Activated naive CD4-positive, alpha-beta T cell treated with Interleukin-2 at 50 U/mL for 16 hours (primary cell): ENCODE measurements around the gene KIF5C.
"Not testable (repeated sequence)": the region's sequence is repeated elsewhere in the genome, so short reads cannot be mapped to it uniquely, and the experiment has no call there.

Source experiments
- DNase-seq: peaks from one replicate; pipeline ENCODE4 v3.0.0-alpha.2; 2020

The KIF5C gene

DNA sequence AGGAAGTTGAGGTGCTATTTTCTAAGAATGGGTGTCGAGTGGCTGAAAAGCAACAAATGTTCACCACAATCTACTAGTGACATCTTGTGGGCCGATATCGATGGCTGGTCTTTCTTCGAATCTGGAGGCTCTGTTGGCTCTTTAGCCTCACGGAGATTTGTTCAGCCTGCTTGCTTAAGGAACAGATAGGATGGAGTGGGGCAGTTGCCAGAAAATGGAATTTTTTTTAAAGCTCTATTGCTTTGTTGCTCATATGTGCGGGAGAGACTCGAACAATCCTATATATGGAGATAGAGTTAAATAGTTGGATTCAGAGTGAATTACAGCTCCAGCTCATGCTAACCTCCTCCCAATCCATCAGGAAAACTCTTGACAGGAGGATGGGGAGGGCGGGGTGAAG lies 92.6 kb downstream of the KIF5C start:
- DNase-seq: no peak

DNA sequence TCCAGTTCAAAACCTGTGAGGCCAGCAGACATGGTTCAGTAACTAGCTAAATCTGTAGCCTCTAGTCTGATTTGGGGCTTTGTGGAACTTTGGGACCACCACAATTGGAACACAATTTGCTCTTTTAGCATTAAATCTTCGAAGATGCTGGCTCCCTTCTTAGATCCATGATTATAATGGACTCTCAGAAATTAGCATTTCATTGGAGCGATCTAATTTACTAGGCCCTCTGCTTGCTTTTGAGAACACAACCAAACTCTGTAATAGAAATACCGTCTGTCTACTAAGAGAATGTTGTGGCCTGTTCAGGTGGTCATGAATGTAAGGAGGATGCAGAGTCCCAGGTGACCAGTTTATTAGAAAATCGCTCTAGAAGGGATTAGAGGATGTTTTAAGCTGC lies 93.3 kb downstream of the KIF5C start:
- no peak for DNase-seq

DNA sequence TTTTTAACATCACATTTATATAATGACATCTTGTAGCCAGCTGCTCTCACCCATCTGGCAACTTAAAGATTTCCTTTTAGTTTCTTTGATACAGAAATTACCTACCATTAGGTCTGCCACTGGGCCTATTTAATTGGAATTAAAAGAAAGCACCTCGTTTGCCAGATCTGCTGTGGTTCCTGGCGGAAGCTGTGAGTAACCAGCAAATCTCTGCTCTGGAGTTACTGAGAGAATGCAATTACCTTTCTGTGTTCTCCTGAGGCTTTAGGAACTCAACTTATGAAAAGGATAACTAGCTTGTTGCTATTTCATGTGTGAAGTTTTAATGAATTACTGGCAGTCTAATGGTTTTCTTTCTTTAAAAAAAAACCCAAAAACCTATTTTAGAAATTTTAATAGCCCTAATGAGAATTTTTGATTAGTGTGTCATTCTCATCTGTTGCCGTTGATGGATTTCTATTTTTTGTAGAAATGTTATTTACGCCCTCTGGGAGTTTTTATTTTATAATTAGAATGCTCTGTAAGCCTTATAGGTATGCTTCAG lies 93.8 kb downstream of the KIF5C start:
- DNase-seq: no peak

DNA sequence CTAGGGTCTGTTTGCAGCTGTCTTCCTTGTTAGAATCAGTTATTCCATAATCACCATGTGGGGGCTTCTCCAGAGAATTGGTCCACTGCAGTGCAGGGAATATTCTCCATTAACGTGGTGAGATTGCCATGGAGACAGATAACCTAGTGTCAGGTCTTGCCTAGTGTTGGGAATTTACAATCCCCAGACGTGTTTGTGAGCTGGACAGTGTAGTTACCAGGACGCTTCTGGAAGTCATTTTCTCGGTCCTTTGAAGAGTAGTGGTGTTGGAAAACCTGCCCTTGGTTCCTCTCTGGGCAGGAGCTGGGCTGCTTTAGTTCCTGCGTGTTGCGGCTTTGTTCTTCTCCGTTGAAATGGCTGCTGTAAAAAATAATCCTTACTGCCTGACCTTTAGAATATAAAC lies 94.6 kb downstream of the KIF5C start:
- DNase-seq: no peak

DNA sequence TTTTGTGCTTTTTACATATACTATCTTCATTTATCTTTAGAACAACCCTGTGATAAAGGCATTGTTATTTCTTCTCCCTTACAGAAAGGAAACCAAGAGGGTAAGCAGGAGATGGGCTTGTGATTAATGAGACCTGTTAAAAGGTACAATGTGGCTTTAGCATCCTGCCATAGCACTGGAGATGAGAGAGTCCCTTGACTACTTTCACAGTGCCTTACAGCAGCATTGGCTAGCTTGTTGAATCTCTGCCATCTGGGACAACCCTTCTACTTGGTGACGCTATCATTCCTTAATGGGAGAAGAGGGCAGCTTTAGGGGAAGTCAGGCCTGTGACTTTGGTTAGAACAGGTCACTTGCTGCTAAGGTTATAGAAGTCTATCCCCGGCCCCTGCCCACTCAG lies 95.4 kb downstream of the KIF5C start:
- DNase-seq: no peak

DNA sequence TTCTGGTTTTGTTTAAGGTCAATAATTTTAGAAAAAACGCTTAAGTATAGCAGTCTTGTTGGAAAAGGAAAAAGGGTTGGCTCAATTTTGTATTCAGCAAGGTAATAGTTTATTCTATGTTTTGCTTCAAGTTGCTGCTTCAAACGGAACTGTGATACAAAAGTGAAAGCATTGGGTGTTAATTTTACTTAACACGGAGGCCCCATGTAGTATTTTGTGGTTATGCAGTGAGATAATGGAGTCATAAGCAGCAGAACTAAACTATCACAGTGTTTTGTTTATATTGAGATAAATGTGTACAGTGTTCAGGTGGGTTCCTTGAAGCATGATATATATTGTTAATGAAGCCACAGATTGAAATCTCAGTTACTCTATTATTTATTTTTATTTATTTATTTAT lies 96.5 kb downstream of the KIF5C start:
- no peak for DNase-seq

DNA sequence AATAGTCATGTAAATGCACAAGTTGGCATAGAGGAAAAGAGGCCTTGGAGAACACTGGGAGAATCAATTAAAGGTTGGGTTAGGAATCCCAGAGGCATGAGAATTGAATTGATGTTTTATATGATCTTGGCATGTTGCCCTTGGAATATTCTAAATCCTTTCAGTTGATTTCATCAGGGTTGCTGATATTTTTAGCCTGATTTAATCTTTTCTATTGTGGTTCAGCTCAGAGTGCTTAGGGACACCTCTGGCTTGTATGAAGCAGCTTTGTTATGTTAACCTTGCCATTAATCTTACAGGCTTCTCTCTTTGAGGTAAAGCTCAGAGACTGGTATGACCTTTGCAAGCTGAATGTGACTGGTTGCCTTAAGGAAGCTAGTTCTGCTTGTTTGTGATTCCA lies 99.1 kb downstream of the KIF5C start:
- no peak for DNase-seq

DNA sequence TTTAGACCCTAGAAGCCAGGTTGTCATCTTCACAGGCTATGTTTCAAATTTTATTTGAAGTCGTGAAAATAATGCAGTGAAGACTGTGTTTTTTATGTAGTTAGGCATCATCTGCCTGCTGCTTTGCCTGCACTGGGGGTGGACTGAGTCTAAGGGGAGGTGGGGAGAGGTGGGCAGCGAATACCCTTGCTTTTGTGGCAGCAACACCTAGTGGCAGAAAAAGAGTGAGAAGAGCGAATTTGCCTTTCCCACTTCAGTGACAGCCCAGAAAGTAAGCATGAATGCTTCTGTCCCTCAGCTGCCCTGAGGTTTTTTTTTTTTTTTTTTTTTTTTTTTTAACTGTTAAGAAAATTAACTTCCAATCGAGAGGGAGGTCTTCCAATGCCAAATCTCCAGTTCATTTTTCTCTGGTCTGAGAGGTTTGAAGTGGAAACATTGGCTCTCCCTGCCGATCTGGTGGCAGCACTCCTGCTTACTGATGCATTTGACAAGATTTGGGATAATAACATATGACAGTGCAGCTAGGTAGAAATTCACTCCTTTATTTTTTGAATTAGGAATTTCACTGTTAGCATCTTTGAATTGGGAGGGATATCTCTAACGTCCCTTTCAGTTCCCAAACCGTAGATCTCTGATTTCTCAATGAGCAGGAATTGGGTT lies 103.1 kb downstream of the KIF5C start:
- no peak for DNase-seq

DNA sequence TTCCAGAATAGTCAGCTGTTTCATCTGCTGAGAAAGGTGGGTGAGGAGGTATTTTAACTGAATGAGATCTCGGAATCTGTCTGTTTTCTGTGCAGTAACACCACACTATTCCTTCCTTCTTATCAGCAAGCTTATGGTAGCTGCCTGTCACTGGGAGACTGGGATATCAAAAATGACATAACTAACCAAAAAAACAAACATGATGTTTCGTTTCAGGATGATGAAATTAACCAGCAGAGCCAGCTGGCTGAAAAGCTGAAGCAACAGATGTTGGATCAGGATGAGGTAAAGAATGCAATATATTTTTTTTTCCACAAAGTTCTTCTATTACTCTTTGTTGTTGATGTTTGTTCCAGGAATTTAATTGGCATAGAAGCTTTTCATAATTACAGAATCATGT lies 103.7 kb downstream of the KIF5C start:
- DNase-seq: no peak

DNA sequence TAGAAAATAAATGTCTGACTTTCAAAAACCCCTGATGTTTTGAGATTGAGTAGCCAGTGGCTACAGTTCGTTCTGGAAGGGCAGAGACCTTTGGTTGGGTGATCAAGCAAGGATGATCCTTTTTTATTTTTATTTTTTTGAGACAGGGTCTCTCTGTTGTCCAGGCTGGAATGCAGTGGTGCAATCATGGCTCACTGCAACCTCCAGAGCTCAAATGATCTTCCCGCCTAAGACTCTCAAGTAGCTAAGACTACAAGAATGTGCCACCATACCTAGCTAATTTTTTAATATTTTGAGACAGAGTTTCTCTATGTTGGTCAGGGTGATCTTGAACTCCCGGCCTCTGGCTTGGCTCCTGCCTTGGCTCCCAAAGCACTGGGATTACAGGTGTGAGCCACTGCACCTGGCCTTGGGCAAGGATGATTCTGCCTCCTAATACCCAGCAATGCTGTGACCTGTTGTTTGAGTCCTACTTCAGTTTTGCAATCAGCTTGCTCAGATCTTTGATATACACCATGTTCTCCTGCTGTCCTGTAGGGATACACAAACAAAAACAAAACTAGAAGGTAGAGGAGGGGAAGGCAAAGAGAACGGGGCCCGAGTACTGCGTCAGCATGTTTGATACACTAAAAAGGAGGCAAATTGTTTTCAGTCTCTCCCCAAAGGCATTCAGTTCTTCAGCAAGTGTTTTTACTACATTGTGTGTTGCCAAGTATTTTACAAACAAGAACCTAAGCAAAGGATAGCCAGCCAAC lies 104.3 kb downstream of the KIF5C start:
- no peak for DNase-seq

DNA sequence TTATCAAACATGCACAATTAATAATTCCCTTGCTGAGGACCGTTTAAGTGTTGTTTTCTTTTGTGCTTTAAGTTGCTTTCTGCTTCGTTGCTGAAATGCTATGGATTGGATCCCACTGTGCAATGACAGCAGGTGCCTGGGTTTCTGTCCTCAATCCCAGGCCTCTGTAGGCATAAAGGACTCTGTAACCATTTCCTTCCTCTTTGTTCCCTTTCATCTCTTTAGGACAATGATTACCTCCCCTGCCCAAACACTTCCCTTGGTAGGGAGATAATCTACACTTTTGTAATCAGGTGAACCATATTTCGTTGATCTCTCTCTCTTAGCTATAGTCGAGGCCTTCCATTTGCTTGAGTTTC lies 104.9 kb downstream of the KIF5C start:
- DNase-seq: no peak

DNA sequence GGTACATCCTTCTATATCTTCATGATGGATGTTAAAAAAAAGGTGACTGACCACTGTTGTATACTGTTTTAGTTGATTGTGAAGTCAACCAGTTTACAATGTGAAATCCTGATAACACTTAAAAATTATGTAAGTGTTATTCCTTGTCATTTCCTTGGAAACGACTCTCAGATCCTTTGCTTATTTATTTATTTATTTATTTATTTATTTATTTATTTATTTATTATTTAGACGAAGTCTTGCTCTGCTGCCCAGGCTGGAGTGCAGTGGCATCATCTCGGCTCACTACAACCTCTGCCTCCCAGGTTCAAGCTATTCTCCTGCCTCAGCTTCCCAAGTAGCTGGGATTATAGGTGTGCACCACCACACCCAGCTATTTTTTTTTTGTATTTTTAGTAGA lies 105.5 kb downstream of the KIF5C start:
- not testable (repeated sequence) for DNase-seq

DNA sequence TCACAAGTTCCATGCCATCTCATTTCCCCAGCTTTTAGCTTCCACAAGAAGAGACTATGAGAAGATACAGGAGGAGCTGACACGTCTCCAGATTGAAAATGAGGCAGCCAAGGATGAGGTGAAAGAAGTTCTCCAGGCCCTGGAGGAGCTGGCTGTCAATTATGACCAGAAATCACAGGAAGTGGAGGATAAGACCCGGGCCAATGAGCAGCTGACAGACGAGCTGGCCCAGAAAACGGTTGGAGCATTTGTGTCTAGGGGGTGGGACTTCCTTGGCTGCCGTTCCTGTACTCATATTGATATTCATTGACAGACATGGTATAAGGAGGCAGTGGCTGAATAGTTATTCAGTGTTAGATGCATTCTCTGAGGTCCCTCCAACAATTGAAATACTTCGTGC lies 106.3 kb downstream of the KIF5C start:
- no peak for DNase-seq

DNA sequence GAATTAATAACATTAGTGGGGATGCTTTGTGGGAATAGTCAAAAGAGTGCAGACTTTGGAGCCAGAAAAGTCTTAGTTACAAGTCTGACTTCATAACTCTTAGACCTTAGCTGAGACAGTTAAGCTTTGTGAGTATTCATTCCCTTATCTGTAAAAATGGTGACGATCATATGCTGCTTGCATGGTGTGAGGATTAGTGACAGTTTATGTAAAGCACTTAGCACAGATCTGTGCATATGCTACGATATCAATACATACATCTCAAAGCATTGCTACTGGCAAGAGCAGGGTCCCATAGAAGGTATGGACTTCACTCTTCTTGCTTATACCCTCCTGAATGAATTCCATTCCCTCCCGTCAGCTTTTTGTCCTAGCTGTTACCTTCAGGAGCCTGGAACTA lies 106.8 kb downstream of the KIF5C start:
- no peak for DNase-seq

DNA sequence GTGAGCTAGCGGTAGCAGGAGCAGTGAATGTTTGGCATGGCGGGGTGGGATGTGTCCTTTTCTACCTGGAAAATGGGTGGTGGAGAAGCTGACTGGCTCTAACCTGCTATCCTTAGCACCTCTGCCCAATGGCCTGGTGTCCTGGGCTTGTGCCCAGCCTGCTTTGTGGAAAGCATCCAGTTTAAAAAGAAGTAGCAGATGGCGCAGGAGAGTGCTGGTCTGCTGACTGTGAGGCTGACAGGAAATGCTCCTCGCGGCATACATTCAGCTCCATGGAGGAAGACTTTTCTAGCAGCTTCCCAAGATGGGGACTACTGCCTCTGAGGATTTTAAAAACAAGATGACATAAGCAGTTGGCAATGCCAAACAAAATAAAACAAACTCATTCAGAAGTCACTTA lies 107.3 kb downstream of the KIF5C start:
- DNase-seq: no peak

DNA sequence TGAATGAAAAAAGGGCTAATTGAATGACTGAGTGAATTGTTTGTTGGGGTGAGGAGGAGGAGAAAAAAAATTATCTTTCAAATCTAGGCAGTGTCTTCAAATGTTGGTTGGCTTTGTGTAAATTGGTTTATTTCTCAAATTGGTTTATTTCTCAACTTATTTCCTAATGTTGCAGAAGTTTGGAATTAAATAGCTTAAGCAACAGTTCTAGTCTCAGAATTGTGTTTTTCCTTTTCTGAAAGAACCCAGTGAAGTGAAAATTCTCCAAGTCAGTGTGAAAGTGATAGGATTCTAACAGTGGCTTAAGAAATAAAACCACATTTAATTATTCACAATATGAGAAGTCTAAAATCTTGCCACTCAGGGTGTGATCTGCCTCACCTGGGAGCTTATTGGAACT lies 108.9 kb downstream of the KIF5C start:
- DNase-seq: no peak

DNA sequence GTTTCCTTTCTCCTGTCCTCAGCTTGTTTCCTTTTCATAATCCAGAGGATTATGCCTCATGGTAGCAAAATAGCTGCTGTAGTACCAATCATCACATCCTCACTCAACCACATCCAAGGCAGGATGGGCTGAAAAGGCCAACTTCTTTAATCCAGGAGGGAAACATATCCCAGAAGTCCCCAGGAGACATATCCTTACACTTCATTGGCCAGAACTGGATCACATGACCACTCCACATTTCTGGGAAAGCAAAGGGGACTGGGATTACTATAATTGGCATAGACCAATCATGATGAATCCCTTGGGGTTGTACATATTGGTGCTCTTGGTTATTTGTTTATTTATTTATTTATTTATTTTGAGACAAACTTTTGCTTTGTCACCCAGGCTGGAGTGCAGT lies 109.4 kb downstream of the KIF5C start:
- DNase-seq: no peak

DNA sequence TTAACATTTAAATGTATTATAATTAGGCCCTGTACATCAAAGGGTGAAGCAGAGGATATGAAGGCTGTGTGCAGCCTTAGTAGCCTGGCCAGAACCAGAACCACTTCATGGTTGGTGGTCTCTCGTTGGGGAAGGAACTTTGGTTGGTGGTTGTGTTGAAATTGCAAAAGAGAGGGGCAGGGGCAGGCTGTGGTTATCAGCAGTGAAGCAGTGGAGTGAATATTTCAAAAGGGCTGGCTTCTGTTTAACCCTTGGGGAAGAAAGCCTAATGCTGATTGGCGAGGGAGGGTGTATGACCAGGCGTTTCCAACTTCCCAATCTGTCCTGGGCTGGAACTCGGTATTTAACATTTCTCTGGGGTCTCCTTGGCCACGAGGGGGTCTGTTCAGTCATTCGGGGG lies 112.3 kb downstream of the KIF5C start:
- DNase-seq: no peak

DNA sequence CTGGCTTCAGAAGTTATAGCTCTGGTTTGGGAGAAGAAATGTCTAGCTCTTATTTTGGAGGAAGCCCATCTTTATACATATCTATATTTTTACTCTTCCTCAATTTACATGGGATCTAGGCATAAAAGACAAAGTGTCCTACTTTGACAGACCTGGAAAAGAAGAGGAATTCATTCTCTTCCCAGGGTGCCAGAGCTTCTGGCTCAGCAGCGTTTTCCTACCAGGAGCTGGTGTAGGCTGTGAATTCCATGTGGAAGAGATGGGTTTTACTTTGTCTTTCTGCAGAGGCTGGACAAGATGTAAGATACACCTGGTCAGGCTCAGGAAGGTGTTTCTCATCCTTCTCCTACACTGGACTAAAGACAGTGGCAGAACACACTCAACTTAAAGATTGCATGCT lies 113.3 kb downstream of the KIF5C start:
- no peak for DNase-seq

DNA sequence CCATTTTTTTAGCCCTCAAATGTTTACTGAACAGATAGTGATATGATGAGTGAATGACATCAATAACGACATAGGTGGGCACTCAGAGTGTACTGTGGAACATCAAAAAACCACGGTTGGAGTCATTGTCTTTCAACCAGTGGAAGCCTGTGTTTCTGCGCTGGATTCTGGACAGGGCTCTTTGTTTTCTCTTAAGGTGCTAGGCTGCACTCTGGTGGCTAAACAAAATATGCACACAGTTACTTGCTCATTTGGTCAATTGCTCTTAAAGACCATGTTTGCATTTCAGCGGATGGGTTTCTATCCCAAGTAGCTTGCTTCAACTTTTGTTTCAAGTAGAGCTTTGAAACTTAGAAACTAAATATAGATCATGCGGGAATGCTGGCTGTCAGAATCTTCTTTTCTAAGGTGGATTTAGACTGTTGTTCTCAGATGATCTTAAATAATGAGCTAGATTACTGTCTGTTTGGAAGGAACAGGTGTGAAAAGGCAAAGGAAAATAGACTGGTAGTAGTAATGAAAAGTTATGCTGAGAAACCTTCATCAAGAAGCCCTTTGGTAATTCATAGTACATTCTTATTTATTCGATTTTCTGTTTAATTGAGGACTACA lies 115.0 kb downstream of the KIF5C start:
- DNase-seq: peak; percentile 40

DNA sequence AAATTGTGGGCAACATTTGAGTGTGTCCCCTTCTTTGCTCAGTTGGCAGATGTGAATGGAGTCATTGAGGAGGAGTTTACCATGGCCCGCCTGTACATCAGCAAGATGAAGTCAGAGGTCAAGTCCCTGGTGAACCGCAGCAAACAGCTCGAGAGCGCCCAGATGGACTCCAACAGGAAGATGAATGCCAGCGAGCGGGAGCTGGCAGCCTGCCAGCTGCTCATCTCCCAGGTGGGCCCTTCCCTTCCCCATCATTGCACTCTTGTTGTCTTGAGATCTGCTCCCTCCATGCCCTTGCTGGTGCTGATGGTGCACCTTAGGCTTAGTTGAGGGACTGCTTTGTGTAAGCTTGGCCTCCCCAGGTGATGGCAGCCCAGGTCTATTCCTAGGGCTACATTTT lies 115.9 kb downstream of the KIF5C start:
- DNase-seq: no peak

DNA sequence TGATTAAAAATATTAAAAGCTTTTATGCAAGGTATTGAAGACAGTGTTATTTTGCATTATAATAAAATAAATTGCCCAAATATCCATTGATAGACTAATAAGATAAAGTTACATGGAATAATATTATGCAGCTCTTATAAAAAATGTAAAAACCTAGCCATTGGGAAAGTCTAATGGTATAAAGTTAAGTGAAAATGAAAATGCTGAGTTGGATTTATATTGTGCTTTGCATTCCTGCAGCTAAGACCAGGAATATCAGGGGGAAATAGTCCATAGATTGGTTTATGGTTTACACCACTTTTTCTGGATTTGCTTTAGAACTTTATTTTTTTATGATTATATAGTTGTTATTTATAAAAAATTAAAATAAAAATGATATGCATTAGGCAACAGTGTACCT lies 117.4 kb downstream of the KIF5C start:
- DNase-seq: no peak

DNA sequence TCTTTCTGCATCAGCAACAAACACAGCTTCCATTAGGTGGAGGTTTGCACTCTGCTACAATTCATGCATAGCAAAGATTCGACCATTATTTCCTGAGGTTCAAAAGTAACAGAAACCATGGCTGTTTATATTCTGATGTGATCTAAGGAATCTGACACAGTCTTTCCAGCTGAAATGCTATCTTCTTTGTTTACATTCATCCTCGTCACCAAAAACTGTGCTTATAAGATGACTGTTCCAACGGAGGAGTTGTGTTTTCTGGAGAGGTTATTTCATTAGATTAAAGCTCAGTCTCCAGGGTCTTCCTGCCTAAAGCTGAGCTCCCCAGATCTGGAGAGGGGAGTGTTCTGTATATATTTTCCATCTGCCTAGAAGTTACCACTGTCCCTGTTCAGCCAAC lies 118.3 kb downstream of the KIF5C start:
- no peak for DNase-seq

DNA sequence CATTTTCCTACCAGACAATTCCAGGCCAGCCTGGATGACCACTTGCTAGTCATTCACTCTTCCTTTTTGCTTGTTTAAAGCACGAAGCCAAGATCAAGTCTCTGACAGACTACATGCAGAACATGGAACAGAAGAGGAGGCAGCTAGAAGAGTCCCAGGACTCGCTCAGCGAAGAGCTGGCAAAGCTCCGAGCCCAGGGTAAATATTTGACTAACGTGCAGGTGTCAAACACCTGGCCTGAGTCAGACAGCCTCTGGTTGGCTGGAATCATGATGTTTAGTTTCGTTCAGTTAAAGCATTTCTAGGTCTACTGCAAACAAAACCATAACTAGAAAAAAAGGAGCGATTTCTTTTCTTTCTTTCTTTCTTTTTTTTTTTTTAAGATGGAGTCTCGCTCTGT lies 119.3 kb downstream of the KIF5C start:
- DNase-seq: no peak
